Transverse colon (tissue), 4 donors: ENCODE measurements around the gene CADPS. TPM values are rescaled to one million over a fixed set of nuclear protein-coding genes. Genes with fewer than 3 reads are reported as not detected.

ENCODE experiments used
- DNase-seq: peaks from one replicate; pipeline ENCODE4 v3.0.0-alpha.2; 2019
- H3K27ac ChIP-seq, 4 donors: fragments of 200-600 bp; sonication (generic); 2 replicates each; pipeline ENCODE4 v1.5.1; 2016 to 2018; ENCODE audit warnings: inconsistent platforms in 4 of 4
- H3K27me3 ChIP-seq: fragments of 200-600 bp; sonication (generic); 2 replicates; pipeline ENCODE4 v1.5.1; 2017; ENCODE audit warnings: inconsistent platforms
- H3K36me3 ChIP-seq, 4 donors: fragments of 200-600 bp; sonication (generic); 2 replicates each; pipeline ENCODE4 v1.5.1; 2017 to 2019; ENCODE audit warnings: inconsistent platforms in 4 of 4
- H3K4me1 ChIP-seq, 4 donors: fragments of 200-600 bp; sonication (generic); 2 replicates each; pipeline ENCODE4 v1.5.1; 2017 to 2020; ENCODE audit warnings: inconsistent platforms in 4 of 4
- H3K4me3 ChIP-seq, 4 donors: fragments of 200-600 bp; sonication (generic); 1 replicate in 1 of 4; 2 replicates in 3 of 4; pipeline versions ENCODE4 v1.5.1 to v1.6.1; 2017 to 2019; ENCODE audit warnings: inconsistent platforms in 4 of 4
- H3K9me3 ChIP-seq, 2 donors: fragments of 200-600 bp; sonication (generic); 2 replicates each; pipeline ENCODE4 v1.5.1; 2017 to 2019; ENCODE audit warnings: inconsistent platforms in 2 of 2
- CTCF ChIP-seq, 5 experiments: fragments of 200-600 bp in 3 of 5; fragments of 450-650 bp in 2 of 5; sonication (generic) in 3 of 5; IDR thresholded peaks; 1 replicate in 2 of 5; 2 replicates in 3 of 5; pipeline ENCODE4 v1.5.1; 2016 to 2017; ENCODE audit warnings: antibody characterized with exemption in 5 of 5, inconsistent platforms in 3 of 5, mild to moderate bottlenecking in 2 of 5, moderate library complexity in 1 of 5
- EP300 ChIP-seq: sonication (generic); formaldehyde crosslinking; IDR thresholded peaks from one replicate; pipeline ENCODE4 v1.6.1; 2017; ENCODE audit warnings: antibody characterized with exemption, low read depth
- POLR2A ChIP-seq: fragments of 450-650 bp; IDR thresholded peaks from one replicate; pipeline ENCODE4 v1.6.1; 2016; ENCODE audit warnings: antibody characterized with exemption, mild to moderate bottlenecking, moderate library complexity
- POLR2AphosphoS5 ChIP-seq, 3 donors: sonication (generic); formaldehyde crosslinking; IDR thresholded peaks; one replicate each; pipeline ENCODE4 v1.6.1; 2016; ENCODE audit warnings: antibody characterized with exemption in 3 of 3
- WGBS, 2 donors: methylation state at CpG; one replicate each; pipeline ENCODE4 v1.1.5; 2018; ENCODE audit warnings: low coverage in 1 of 2; 5-methylcytosine and 5-hydroxymethylcytosine counted together
- in situ Hi-C, 4 donors: fragments of 200-750 bp; cut with MboI; loops; one replicate each; pipeline versions ENCODE4 v1.15.0 to v1.15.1; 2017; ENCODE audit warnings: low sequenced_read_pairs in 3 of 4, low pct_ligation_motif_present in 1 of 4, low pct_unique_long_range_greater_than_20kb in 1 of 4
- intact Hi-C: fragments of 100-400 bp; cut with DNase I; formaldehyde crosslinking; loops from one replicate; pipeline ENCODE4 v1.15.1; 2023; ENCODE audit warnings: low total_unique reads
- total RNA-seq, 4 donors: library from RNA; depleted of rRNA; stranded (reverse); fragments of >200 nt; gene quantifications; one replicate each; pipeline ENCODE4 v1.1.0, GENCODE V29; 2016

Gene CADPS
- total RNA-seq, 4 donors from 2014 or later = 1.9 to 22.7 (median 8.9) TPM

GRCh38 chr3:62815981-62816380 lies 59.2 kb downstream of the CADPS start:
- Histone ChIP-seq H3K9me3 (no peaks in the 10 kb centered on the region), H3K4me3 (no peak overlapping the region), H3K4me1 (no peaks in the 10 kb centered on the region), H3K27me3 (no peaks in the 10 kb centered on the region), H3K27ac (no peak overlapping the region), H3K36me3 (no peaks in the 10 kb centered on the region)
- TF ChIP-seq EP300 (no peak), CTCF (IDR thresholded peaks at IDR 0.05) (no peak), POLR2AphosphoS5 (IDR thresholded peaks at IDR 0.05) (no peak), POLR2A (no peak)
- no peak for DNase-seq
- intact Hi-C loops = no loop called here
- in situ Hi-C loops = no loop called here

DNA sequence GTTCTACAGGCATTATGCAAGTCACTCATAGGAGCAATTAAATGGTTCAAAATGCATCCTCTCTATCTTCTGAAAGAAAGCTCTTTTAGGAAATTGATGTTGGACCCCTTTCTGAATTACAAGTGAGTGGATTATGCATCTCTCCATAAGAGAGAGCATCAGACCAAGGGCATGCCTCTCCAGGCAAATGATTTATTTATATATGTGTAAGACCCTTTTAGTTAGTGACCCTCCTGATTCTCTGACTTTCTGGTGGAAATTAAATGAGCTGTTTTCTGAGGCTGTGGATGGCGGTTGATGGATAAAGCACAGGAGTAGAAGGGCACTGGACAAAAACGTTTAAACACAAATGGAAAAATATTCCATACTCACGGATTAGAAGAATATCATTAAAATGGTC lies 62.6 kb downstream of the CADPS start:
- intact Hi-C loops (no loop called here), in situ Hi-C loops (no loop called here)
- DNase-seq = no peak
- TF ChIP-seq EP300 (no peak), POLR2AphosphoS5 (IDR thresholded peaks at IDR 0.05) (no peak), CTCF (IDR thresholded peaks at IDR 0.05) (no peak), POLR2A (no peak)
- no peaks in the 10 kb centered on the region for H3K36me3 ChIP-seq
- no peaks in the 10 kb centered on the region for H3K4me1 ChIP-seq
- no peak overlapping the region for H3K4me3 ChIP-seq
- 80 to 84% methylated on average over 3 of the region's 3 CpGs for WGBS, 2 donors
- no peaks in the 10 kb centered on the region for H3K27me3 ChIP-seq
- H3K9me3 ChIP-seq = no peaks in the 10 kb centered on the region
- H3K27ac ChIP-seq = no peak overlapping the region

DNA sequence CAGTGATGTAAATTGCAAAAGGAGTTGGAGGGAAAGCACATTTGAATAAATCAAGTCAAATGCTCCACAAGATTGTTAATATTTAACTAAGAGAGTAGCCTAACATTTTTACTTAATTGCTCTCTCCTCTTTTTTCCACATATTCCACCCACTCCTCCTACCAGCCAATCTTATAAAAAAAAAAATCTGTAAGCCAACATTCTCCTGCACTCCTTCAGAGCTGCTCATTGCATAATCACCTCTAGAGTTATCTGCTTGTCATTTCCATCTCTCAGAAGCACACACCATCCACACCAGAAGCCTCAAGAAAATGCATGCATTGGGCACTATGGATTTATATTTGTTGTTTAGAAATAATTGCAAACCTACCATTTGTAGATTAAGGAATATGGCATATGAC lies 64.1 kb downstream of the CADPS start:
- DNase-seq = no peak
- TF ChIP-seq POLR2A = no peak
- TF ChIP-seq POLR2AphosphoS5 (IDR thresholded peaks at IDR 0.05) = no peak
- no peak for TF ChIP-seq EP300
- no peak for TF ChIP-seq CTCF (IDR thresholded peaks at IDR 0.05)
- intact Hi-C loops (no loop called here), in situ Hi-C loops (no loop called here)
- Histone ChIP-seq H3K27ac (no peak overlapping the region), H3K9me3 (no peaks in the 10 kb centered on the region), H3K36me3 (no peaks in the 10 kb centered on the region), H3K4me1 (no peaks in the 10 kb centered on the region), H3K4me3 (no peak overlapping the region), H3K27me3 (no peaks in the 10 kb centered on the region)

DNA sequence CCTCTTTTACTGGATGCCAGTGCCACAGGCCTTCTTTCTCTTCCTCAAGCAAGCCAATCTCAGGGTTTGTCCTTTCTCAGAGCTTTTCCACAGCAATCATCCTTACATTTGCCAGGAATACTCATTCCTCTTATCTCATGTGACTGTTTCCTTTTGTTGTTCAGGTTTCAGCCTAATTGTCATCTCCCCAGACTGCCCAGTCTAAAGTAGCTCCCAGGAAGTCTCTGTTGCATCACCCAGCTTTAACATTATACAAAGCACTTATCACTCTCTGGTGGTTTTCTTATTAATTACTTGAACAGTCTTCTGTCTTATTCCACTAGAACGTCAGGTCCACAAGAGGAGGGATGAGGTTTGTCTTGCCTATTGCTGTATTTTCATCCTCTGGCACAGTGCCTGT lies 65.8 kb downstream of the CADPS start:
- WGBS, 2 donors = 67 to 75% methylated on average over 1 of the region's 1 CpG

More for the DNA sequence above, 65.8 kb downstream of the CADPS start:
- intact Hi-C loops (no loop called here), in situ Hi-C loops (no loop called here)
- Histone ChIP-seq H3K4me1 (no peaks in the 10 kb centered on the region), H3K27ac (no peak overlapping the region), H3K27me3 (no peaks in the 10 kb centered on the region), H3K9me3 (no peaks in the 10 kb centered on the region), H3K36me3 (no peaks in the 10 kb centered on the region), H3K4me3 (no peak overlapping the region)
- TF ChIP-seq POLR2AphosphoS5 (IDR thresholded peaks at IDR 0.05) (no peak), EP300 (no peak), POLR2A (no peak), CTCF (IDR thresholded peaks at IDR 0.05) (no peak)
- no peak for DNase-seq
